Neural crest cell (in vitro differentiated cells): ENCODE data around the gene SPEN. TPM values are rescaled to one million over a fixed set of nuclear protein-coding genes. Genes with fewer than 3 reads are reported as not detected.

Experiments
- DNase-seq: peaks from one replicate; pipeline ENCODE4 v3.0.0; 2021; ENCODE audit warnings: low read depth, mixed read lengths, low spot score
- H3K27ac Mint-ChIP-seq: one replicate; pipeline ENCODE4 v1.8.0; 2021; ENCODE audit warnings: mild to moderate bottlenecking, mixed read lengths; ENCODE audit not compliant: unreplicated experiment
- H3K27me3 Mint-ChIP-seq: 2 replicates; pipeline ENCODE4 v1.8.0; 2021; ENCODE audit warnings: low read depth, mild to moderate bottlenecking, mixed read lengths
- H3K36me3 Mint-ChIP-seq: 2 replicates; pipeline ENCODE4 v1.8.0; 2021; ENCODE audit warnings: low read depth, mild to moderate bottlenecking, mixed read lengths
- H3K4me1 Mint-ChIP-seq: 2 replicates; pipeline ENCODE4 v1.8.0; 2021; ENCODE audit warnings: mixed read lengths
- H3K4me3 Mint-ChIP-seq: one replicate; pipeline ENCODE4 v1.8.0; 2021; ENCODE audit warnings: mild to moderate bottlenecking, mixed read lengths
- H3K9me3 Mint-ChIP-seq: 2 replicates; pipeline ENCODE4 v1.8.0; 2021; ENCODE audit warnings: mixed read lengths
- CTCF ChIP-seq: fragments of 200-600 bp; sonication (generic); conservative IDR thresholded peaks from 2 replicates; pipeline ENCODE4 v1.5.0; 2021; ENCODE audit warnings: antibody characterized with exemption, mild to moderate bottlenecking
- total RNA-seq: library from RNA; stranded (reverse); gene quantifications from 2 replicates; pipeline ENCODE4 v1.2.1, GENCODE V29; 2021

The SPEN gene
- total RNA-seq, 1 donor from 2014 or later = 69.4 TPM

GRCh38 chr1:15941899-15942660 lies 94.6 kb downstream of the SPEN start:
- Mint-ChIP-seq H3K27ac (no peak overlapping the region), H3K9me3 (no peaks in the 10 kb centered on the region), H3K4me3 (no peak overlapping the region), H3K36me3 (peaks cover 11% of the 10 kb centered on the region), H3K4me1 (peaks cover 4% of the 10 kb centered on the region), H3K27me3 (no peaks in the 10 kb centered on the region)
- DNase-seq = no peak
- no peak for TF ChIP-seq CTCF

- no peaks in the 10 kb centered on the region for H3K27me3 Mint-ChIP-seq
- no peak for DNase-seq
- no peaks in the 10 kb centered on the region for H3K4me1 Mint-ChIP-seq
- no peak overlapping the region for H3K4me3 Mint-ChIP-seq
- no peak overlapping the region for H3K27ac Mint-ChIP-seq
- H3K9me3 Mint-ChIP-seq = no peaks in the 10 kb centered on the region
- H3K36me3 Mint-ChIP-seq = peaks cover 9% of the 10 kb centered on the region
- no peak for TF ChIP-seq CTCF
Observed at GRCh38 chr1:15942661-15943327, 95.3 kb downstream of the SPEN start.

GRCh38 chr1:15943328-15943991 lies 96.0 kb downstream of the SPEN start:
- no peaks in the 10 kb centered on the region for H3K27me3 Mint-ChIP-seq
- H3K4me3 Mint-ChIP-seq = no peak overlapping the region
- DNase-seq = no peak
- no peaks in the 10 kb centered on the region for H3K9me3 Mint-ChIP-seq
- peaks cover 12% of the 10 kb centered on the region for H3K36me3 Mint-ChIP-seq
- H3K4me1 Mint-ChIP-seq = peaks cover 4% of the 10 kb centered on the region
- TF ChIP-seq CTCF = no peak
- H3K27ac Mint-ChIP-seq = no peak overlapping the region

GRCh38 chr1:15943992-15944307 lies 96.4 kb downstream of the SPEN start:
- no peaks in the 10 kb centered on the region for H3K27me3 Mint-ChIP-seq
- no peak overlapping the region for H3K27ac Mint-ChIP-seq
- peaks cover 12% of the 10 kb centered on the region for H3K36me3 Mint-ChIP-seq
- H3K9me3 Mint-ChIP-seq = no peaks in the 10 kb centered on the region
- no peak for TF ChIP-seq CTCF
- DNase-seq = no peak
- H3K4me3 Mint-ChIP-seq = no peak overlapping the region
- peaks cover 8% of the 10 kb centered on the region for H3K4me1 Mint-ChIP-seq

GRCh38 chr1:15944308-15945010 lies 97.0 kb downstream of the SPEN start:
- no peak for DNase-seq
- no peaks in the 10 kb centered on the region for H3K27me3 Mint-ChIP-seq
- no peak overlapping the region for H3K27ac Mint-ChIP-seq
- peaks cover 14% of the 10 kb centered on the region for H3K4me1 Mint-ChIP-seq
- no peak for TF ChIP-seq CTCF
- no peaks in the 10 kb centered on the region for H3K9me3 Mint-ChIP-seq
- H3K36me3 Mint-ChIP-seq = peaks cover 8% of the 10 kb centered on the region
- H3K4me3 Mint-ChIP-seq = no peak overlapping the region
